Raji (cell line): ENCODE measurements around the gene SUPT5H.

Experiments
- POLR2A ChIP-seq: IDR thresholded peaks from 2 replicates; pipeline ENCODE4 v1.6.1; 2011; ENCODE audit warnings: low read depth, low read length, control low read depth; ENCODE audit not compliant: insufficient read depth

The SUPT5H gene

DNA sequence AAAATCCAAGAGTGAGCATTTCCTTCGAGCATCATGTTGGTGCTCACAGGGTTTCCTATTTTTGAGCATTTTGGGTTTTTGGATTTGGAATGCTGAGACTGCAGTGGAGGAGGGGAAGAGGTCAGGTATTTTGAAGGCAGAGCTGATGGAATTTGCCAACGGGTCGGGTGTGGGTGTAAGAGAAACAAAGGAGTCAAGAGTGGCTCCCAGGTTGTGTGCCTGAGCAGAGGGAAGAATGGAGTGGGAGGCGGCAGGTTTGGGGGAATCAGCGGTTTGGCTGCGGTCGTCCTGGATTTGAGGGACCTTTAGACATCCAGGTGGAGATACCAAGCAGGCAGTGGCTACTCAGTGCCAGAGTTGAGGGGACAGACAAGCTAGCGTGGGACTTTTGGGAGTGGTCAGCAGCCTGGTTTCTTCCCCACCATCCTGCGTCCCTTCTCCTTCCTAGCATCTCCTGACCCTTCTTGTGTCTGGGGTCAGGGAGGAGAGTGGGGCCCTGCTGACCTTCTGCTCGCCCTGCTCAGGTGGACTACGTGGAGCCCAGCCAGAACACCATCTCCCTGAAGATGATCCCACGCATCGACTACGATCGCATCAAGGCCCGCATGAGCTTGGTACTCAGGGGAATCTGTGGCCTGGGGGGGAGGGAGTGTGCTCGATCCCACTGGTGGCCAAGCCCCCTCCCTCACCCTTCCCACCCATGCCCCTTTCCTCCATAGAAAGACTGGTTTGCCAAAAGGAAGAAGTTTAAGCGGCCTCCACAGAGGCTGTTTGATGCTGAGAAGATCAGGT lies 20.8 kb downstream of the SUPT5H start:
- TF ChIP-seq POLR2A: no peak

DNA sequence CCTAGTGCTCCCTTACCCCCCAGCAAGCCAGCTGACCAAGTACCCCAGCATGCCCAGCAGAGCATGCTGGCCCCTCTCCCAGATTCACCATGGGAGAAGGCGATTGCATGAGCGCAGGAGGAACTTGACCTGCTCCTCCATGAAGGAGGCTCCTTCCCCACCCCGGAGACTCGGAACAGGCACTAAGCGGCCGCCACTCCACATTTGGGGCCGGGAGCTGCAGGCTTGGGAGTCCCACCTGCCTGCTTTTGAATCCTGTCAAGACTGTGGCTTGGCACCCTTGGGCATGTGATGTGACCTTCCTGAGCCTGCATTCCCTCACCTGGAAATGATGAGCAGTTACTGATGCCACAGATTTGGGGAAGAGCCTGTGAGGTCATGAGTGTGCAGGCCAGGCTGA lies 22.6 kb downstream of the SUPT5H start:
- no peak for TF ChIP-seq POLR2A

DNA sequence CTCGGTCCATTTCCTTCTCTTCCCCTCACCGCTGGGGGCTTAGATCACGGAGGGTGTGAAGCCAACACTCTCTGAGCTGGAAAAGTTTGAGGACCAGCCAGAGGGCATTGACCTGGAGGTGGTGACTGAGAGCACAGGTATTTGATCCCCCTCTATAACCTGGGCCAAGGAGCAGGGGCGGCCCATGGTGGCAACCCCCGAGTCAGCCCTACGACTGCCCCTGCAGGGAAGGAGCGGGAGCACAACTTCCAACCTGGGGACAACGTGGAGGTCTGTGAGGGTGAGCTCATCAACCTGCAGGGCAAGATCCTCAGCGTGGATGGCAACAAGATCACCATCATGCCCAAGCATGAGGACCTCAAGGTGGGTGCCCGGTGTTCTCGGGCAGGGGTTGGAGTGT lies 23.7 kb downstream of the SUPT5H start:
- no peak for TF ChIP-seq POLR2A

DNA sequence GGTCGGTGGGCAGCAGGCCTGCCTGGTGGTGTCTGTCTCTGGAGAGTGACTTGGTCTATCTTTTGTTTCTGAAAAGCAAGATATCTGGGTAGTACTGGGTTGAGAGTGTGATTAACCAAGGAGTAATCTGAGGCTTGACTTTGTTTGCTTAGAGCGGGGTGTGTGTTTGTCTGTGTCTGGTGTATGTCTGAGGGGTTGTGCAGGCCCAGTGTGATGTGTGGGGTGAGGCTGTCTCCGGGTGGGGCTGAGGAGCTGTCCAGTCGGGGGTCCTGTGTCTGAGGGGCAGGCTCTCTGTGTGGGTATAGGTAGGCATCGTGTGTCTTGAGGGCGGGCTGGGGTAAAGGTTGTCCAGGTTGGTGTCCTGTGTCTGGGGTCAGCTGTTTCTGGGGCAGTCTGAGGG lies 24.2 kb downstream of the SUPT5H start:
- no peak for TF ChIP-seq POLR2A

DNA sequence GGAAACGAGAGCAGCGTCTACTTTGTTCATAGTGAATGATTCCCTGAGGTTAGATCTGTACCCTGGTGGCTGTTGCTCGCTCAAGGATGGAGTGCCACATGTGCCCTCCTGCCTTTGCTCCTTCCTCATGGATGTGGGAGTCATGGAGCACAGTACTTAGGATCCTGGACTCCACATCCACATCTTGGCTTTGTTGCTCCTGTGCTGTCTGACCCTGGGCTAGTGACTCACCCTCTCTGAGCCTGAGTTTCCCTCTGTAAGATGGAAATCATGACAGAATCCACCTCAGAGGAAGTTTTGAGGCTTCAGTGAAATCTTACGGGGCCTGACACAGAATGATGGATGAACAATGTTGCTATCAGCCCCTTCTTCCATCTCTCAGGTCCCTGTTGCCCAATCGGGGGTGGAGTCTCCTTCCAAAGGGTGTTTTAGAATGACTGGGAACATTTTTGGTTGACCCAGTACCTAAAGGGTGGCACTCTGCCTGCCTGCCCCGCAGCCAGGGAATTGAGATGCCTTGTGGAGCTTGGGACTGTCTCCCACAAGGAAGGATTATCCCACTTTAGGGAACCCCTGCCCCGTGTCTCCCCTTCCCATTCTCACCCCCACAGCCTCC lies 25.4 kb downstream of the SUPT5H start:
- no peak for TF ChIP-seq POLR2A

DNA sequence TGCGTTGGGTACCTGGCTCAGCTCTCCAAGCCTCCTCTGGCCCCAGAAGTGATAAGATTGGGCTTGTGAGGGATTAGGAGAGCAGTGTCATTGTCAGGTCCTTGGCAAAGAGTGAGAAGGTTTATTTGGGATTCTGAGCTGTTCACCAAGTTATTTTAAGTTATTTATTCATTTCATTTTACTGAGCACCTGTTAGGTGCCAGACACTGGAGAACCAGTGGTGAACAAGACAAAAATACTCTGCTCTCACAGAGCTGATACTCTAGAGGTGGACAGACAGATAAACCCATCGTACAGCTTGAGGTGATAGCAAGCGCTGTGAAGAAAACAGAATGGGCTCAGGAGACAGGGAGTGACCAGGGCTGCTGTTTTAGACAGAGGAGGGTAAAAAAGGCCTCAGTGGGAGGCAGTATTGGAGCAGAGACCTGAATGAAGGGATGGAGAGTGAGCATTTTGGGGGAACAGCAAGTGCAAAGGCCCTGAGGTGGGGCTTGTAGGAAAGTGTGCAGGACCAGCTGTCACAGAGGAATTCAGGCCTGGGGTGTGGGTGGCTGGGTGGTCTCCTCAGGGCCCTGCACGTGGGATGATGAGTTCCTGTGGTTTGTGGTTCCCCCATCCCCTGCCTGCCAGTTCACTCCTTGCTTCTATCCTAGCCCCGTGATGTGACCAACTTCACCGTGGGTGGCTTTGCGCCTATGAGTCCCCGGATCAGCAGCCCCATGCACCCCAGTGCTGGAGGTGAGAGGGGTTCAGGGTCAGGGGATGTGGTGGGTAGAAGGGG lies 26.6 kb downstream of the SUPT5H start:
- TF ChIP-seq POLR2A: no peak

DNA sequence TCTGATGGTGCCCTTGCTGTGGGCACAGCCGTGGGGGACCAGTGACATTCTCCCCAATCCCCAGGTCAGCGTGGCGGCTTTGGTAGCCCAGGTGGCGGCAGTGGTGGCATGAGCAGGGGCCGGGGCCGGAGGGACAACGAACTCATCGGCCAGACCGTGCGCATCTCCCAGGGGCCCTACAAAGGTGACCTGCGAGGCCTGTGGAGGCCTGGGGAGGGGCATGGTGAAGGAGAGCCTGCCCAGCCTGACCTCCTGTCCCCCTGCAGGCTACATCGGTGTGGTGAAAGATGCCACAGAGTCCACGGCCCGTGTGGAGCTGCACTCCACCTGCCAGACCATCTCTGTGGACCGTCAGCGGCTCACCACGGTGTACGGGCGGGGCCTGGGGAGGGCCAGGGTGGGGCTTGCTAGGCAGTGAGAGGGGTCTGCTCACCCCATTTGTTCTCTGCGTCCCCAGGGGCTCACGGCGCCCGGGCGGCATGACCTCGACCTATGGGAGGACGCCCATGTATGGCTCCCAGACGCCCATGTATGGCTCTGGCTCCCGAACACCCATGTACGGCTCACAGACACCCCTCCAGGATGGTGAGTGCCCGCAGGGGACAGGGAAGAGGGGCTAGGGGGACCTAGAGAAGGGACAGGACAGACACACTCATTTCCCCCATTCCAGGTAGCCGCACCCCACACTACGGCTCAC lies 27.5 kb downstream of the SUPT5H start:
- TF ChIP-seq POLR2A: no peak

DNA sequence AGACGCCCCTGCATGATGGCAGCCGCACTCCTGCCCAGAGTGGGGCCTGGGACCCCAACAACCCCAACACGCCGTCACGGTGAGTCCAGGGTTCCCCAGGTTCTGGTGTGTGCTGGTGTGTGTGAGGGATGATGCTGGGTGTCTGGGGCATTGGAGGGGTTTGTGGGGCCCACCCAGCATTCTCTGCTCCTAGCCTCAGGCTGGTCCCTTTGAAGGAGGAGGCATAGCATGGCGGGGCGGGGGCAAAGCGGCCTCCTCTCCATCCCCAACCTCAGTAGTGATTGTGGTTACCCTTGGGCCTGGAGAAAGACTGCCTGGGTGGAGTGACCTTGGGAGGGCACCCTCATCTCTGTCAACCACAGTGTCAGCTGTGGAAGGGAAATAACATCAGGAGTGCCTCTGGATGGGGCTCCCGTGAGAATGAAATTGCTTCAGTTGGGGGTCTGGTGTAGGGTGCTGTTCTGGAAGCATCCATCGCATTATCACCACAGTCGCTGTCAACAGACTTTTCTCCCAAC lies 28.1 kb downstream of the SUPT5H start:
- TF ChIP-seq POLR2A: no peak

DNA sequence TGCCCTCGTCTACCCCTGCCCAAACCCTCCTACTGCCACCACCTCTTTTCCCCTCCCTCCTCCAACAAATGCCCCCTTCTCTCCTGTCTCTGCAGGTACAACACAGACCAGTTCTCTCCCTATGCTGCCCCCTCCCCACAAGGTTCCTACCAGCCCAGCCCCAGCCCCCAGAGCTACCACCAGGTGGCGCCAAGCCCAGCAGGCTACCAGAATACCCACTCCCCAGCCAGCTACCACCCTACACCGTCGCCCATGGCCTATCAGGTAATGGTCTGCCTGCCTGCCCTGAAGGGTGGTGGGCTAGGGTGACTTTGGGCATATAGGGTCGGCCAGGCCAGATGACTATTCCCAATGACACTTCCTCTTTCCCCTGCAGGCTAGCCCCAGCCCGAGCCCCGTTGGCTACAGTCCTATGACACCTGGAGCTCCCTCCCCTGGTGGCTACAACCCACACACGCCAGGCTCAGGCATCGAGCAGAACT lies 28.8 kb downstream of the SUPT5H start:
- TF ChIP-seq POLR2A: no peak

DNA sequence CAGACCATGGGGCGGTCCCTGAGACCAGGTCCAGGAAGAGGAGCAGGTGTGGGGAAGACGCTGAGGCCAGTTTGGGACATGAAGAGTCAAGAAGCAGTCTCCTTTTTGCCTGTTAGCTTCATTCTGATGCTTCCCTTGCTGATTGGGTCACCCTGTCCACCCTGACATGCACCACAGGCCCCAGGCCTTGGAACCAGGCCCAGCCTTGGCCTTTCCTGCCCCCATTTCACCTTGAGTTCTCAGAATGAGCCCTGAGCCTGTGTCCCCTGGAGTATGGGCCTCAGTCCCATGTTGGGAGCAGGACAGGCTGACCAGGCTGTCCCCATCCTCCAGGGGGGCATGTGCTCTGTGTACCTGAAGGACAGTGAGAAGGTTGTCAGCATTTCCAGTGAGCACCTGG lies 30.4 kb downstream of the SUPT5H start:
- no peak for TF ChIP-seq POLR2A

DNA sequence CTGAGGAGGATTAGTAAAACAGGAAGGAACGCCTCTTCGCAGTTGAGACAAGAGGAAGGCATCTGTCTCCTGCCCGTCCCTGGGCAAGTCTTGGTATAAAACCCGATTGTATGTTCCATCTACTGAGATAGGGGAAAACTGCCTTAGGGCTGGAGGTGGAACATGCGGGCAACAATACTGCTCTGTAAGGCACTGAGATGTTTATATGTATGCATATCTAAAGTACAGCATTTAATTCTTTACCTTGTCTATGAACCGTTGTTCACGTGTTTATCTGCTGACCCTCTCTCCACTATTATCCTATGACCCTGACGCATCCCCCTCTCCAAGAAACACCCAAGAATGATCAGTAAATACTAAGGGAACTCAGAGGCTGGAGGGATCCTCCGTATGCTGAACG lies 34.5 kb downstream of the SUPT5H start:
- no peak for TF ChIP-seq POLR2A

DNA sequence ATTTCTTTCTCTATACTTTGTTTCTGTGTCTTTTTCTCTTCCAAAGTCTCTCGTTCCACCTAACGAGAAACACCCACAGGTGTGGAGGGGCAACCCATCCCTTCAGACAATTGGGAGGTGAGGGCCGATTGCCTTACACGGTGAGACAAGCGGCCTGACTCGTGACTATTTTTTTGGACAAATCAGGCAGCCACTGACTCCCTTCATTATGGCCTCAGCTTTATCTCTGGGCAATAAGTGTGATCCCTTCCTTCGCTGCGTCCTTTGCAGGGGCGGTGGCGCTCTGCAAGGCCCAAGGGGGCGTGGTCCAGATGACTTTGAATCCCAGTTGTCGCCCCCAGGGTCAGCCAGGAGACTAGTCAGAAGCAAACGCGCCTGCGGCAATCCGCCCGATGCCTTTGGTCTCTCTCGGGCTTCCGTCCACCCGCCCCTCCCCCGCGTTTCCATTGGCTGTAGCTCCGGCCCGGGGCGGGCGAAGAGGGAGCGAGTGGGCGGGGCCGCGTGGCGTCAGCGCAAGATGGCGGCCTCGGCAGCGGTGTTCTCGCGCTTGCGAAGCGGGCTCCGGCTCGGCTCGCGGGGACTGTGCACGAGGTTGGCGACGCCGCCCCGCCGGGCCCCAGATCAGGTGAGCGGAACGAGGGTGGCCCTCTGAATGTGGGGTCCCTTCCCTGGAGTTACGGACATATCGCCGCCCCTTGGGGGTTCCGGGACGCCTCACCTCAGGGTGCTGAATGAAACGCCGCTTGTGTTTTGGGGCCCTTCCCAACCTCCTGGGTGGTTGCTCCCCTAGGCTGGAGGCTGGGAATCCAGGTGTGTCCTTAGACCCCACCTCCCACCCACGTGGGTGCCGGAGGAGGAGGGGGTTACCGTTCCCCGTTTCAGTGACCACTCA lies 35.2 kb downstream of the SUPT5H start, which contains the start of gene TIMM50:
Gene TIMM50 (plus strand): TSS at position 502 of the 892 bp plus-strand sequence. CDS start 16 bp downstream, at position 518.
- TF ChIP-seq POLR2A: peak; percentile 84

DNA sequence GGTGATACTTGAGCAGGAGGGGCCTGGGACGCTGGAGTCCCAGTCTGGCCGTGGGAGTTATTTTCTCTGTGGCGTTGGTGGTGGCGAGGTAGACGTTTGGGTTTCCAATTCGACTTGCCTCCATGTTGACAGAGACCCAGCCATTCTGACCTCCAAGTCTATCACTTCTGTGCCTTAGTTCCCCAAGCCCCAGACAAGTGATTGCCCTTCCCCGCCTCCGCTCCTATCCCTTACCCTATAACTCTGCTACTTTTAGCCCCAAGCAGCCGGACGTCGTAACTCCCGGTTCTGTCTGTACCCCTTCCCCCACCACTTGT lies 35.8 kb downstream of the SUPT5H start:
- TF ChIP-seq POLR2A: no peak

DNA sequence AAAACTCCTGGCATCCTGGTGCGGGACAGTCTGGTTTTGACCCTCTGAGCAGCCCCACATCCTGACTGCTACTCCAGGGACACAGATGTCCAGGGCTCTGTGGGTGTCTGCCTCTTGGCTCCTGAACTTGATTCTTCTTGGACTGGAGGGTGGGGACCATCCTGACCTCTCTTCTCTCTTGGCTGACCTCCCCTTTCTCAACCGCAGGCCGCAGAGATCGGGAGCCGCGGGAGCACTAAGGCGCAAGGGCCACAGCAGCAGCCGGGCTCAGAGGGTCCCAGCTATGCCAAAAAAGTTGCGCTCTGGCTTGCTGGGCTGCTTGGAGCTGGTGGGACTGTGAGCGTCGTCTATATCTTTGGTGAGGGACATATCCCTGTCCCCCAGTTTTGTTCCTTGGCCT lies 36.3 kb downstream of the SUPT5H start:
- no peak for TF ChIP-seq POLR2A
